GM12801 (cell line): ENCODE results near the gene CREBRF.

Experiments
- TF ChIP-seq, protein P1 (sequence below): IDR thresholded peaks from one replicate; pipeline ENCODE4 v1.5.1; 2011; ENCODE audit warnings: control low read depth; ENCODE audit not compliant: insufficient read length; ENCODE audit errors: extremely low read depth

The CREBRF gene

DNA sequence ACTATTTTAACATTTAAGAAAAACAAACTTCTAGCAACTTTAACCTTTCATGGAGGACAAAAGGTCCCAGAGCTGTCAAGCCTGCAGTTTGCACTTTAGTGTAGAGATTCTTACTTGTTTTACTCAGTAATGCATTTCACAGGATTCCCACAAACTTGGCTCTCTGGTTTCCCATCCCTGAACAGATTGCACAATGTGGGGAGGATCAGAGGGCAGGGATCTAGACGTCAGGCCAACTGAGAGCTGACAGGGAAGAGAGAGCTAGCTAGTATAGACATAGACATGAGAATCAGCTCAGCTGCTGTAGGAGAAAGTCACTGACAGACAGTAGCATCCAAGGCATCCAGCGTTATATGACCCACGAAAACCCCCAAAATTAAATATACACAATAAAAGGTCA, 67.3 kb downstream of the CREBRF start:
- TF ChIP-seq, protein P1, sequence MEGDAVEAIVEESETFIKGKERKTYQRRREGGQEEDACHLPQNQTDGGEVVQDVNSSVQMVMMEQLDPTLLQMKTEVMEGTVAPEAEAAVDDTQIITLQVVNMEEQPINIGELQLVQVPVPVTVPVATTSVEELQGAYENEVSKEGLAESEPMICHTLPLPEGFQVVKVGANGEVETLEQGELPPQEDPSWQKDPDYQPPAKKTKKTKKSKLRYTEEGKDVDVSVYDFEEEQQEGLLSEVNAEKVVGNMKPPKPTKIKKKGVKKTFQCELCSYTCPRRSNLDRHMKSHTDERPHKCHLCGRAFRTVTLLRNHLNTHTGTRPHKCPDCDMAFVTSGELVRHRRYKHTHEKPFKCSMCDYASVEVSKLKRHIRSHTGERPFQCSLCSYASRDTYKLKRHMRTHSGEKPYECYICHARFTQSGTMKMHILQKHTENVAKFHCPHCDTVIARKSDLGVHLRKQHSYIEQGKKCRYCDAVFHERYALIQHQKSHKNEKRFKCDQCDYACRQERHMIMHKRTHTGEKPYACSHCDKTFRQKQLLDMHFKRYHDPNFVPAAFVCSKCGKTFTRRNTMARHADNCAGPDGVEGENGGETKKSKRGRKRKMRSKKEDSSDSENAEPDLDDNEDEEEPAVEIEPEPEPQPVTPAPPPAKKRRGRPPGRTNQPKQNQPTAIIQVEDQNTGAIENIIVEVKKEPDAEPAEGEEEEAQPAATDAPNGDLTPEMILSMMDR = no peak

DNA sequence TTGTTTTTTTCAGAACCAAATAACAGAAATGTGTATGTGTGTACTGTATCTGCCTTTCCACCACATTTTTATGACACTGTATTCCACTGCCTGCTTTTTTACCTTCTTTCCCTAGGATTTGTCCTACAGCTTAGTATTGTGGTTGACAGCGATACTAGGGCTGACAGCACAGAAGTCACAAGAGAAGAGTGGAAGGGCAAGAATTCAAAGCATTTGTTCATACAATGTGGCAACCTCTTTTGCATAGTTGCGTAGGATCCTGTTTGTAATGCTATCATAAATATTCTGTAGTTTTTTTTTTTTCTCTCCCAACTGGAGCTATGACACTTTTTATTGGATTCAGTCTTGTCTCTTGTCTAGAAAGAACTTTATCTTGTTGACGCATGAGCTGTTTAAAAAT, 82.6 kb downstream of the CREBRF start:
- TF ChIP-seq, protein P1 = no peak

DNA sequence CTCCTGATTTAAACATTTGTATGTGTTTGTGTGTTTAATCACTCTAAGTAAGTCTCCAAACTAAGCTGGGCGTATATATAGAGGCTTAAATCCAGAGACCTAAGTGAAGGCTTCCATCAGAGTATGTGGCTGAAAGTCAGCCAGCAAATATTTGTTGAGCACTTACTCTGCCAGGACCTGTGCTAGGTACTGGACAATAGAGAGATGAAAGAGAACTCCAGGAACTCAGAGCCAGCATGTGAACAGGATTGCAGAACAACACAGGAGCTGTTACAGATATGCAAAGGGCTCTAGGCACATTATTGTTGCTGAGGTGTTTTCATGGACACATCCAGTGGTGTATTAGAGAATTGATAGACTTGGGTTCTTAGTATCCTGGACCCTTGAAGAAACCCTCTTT, 83.5 kb downstream of the CREBRF start:
- TF ChIP-seq, protein P1 = no peak

DNA sequence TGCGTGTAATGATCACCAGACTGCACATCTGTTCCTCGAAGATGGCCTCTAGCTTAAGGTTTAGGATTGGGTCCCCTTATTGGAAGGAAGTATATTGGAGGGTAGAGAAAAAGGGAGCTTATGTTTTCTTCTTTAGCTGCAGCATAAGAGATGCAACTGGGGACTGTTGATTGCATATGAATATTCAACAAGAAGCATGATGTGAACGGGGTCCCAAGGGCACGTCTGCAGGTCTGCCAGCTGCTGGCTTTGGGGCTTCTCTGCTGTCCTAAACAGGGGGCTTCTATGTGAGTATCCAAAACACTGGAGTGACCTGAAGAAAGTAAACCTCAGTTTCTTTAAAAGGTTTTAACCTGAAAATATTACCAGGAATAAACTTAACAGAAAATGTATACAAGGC, 84.6 kb downstream of the CREBRF start:
- TF ChIP-seq, protein P1 = no peak

DNA sequence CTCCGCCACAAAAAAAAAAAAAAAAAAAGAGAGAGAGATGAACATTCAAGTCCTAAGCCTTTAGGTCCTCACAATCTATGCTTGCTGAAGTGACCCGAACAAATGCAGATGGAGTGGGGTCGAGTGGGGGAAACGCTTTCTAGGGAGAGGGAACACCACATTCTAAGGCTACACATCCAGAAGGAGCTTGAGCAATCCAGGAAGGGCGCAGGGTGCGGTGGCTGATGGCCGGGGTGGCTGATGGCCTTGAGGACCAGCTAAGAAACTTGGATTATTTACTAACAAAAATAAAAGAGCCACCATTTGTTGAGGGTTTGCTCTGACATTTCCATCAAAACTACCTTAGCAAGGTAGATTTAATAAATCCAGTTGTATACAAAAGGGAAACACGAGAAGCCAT, 87.4 kb downstream of the CREBRF start:
- TF ChIP-seq, protein P1 = no peak

DNA sequence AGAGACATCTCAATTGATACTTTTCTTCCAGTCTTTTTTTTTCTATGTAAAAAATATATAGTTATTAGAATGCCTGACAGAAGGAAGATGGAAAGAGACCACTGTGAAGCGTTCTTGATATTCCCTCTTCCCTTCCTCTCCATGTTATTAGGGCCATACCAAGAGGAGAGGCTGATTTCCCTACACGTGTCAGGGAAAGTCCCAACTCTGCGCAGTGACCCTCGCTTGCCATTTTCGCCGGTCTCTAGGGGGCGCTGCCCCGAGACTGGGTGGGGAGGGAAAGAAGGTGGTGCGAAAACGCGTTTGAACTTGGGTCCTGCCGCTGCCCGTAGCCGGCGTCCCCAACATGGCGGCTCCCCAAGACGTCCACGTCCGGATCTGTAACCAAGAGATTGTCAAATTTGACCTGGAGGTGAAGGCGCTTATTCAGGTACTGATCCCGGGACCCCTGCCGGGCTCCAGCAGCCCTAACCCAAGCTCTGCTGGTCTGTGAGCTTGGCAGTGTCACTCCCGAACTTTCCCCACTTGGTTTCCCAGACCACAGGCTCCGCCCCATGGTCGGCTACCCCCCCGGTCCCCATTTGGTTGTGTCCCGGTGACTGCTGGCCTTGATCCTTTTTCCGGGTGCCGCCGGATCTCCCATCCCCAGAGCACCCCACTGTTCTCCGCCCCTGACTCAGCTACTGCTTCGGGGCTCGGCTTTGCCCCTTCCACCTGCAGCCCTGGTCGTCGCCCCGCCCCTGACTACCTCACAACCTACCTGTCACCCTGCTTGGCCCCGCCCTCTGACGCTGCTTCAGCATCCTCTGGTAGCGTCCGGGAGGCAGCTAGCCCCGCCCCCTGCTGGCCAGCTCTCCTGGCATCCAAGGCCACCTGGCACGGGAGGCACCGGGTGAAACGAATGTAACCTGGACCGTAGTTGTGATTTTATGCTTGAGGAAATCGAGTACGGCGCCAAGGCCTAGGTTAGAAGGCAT, 88.3 kb downstream of the CREBRF start, which contains the start of gene BNIP1:
BNIP1 (plus strand) TSS at position 332 of the 977 bp plus-strand sequence; CDS start at position 347, 15 bp downstream.
- TF ChIP-seq, protein P1 = no peak

DNA sequence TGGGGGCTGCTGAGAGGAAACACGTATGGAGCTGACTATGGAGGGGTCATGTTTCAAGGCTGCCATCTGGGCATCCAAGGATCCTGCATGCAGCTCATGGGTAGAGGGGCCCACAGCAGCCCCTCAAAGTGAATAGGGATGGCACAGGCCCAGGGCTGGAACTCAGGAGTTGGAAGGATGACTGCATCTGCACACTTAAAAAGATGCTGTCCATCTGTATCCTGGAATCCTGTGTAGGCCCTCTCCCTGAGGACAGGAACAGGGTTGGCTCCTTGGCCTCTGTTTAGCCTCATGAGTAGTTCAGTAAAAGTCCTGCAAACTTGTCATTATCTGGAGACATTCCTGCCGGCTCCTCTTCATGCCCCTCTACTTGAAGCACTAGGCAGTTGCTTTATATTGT, 92.2 kb downstream of the CREBRF start:
- TF ChIP-seq, protein P1 = no peak
